Peyer's patch (tissue), 4 donors: ENCODE data around the gene FGR. TPM values are rescaled to one million over a fixed set of nuclear protein-coding genes. Genes with fewer than 3 reads are reported as not detected.

Experiments used
- DNase-seq, 3 donors: peaks; one replicate each; pipeline ENCODE4 v3.0.0-alpha.2; 2017 to 2019
- H3K27ac ChIP-seq, 4 donors: fragments of 200-600 bp; sonication (generic); one replicate each; pipeline ENCODE4 v1.5.1; 2016 to 2019
- H3K27me3 ChIP-seq, 2 donors: fragments of 200-600 bp; sonication (generic); one replicate each; pipeline ENCODE4 v1.5.1; 2019
- H3K36me3 ChIP-seq, 3 donors: fragments of 200-600 bp; sonication (generic); one replicate each; pipeline ENCODE4 v1.5.1; 2016 to 2019
- H3K4me1 ChIP-seq, 4 donors: fragments of 200-600 bp; sonication (generic); one replicate each; pipeline ENCODE4 v1.5.1; 2016 to 2019
- H3K4me3 ChIP-seq, 4 donors: fragments of 200-600 bp; sonication (generic); 1 replicate in 3 of 4; 2 replicates in 1 of 4; pipeline ENCODE4 v1.5.1; 2016 to 2019; ENCODE audit warnings: mild to moderate bottlenecking in 1 of 4
- H3K9me3 ChIP-seq, 4 donors: fragments of 200-600 bp; sonication (generic); one replicate each; pipeline ENCODE4 v1.5.1; 2016 to 2019; ENCODE audit warnings: mild to moderate bottlenecking in 1 of 4
- CTCF ChIP-seq, 6 experiments: fragments of 450-650 bp in 4 of 6; fragments of 200-600 bp in 2 of 6; sonication (generic) in 1 of 6; IDR thresholded peaks; one replicate each; pipeline ENCODE4 v1.5.1; 2017 to 2019; ENCODE audit warnings: antibody characterized with exemption in 6 of 6, mild to moderate bottlenecking in 3 of 6, moderate library complexity in 1 of 6
- POLR2A ChIP-seq, 2 donors: fragments of 450-650 bp; IDR thresholded peaks; one replicate each; pipeline ENCODE4 v1.5.1; 2017; ENCODE audit warnings: antibody characterized with exemption in 2 of 2, mild to moderate bottlenecking in 2 of 2, moderate library complexity in 2 of 2
- total RNA-seq, 4 donors: library from RNA; depleted of rRNA; stranded (reverse); fragments of >200 nt; gene quantifications; one replicate each; pipeline ENCODE4 v1.1.0, GENCODE V29; 2016

FGR gene
- total RNA-seq, 4 donors from 2014 or later, result 1.1 to 38.8 (median 4.7) TPM

- TF ChIP-seq CTCF (IDR thresholded peaks at IDR 0.05) (no peak), POLR2A (IDR thresholded peaks at IDR 0.05) (no peak)
- no peak for DNase-seq
These were observed 22.3 kb downstream of the FGR start for GRCh38 chr1:27612718-27613117.

GRCh38 chr1:27611450-27611849, 23.5 kb downstream of the FGR start:
- Histone ChIP-seq H3K4me1 (peaks cover 0 to 12% (median 8%) of the 10 kb centered on the region in 4 donors), H3K9me3 (no peaks in the 10 kb centered on the region), H3K4me3 (no peak overlapping the region), H3K27ac (no peak overlapping the region), H3K36me3 (no peaks in the 10 kb centered on the region), H3K27me3 (no peaks in the 10 kb centered on the region)
- no peak for DNase-seq
- TF ChIP-seq POLR2A (IDR thresholded peaks at IDR 0.05) (no peak), CTCF (IDR thresholded peaks at IDR 0.05) (no peak)

More at GRCh38 chr1:27612718-27613117, 22.3 kb downstream of the FGR start:
- no peak overlapping the region for H3K27ac ChIP-seq
- no peak overlapping the region for H3K4me3 ChIP-seq
- H3K27me3 ChIP-seq, result no peaks in the 10 kb centered on the region
- H3K4me1 ChIP-seq, result peaks cover 0 to 12% (median 6%) of the 10 kb centered on the region in 4 donors
- no peaks in the 10 kb centered on the region for H3K36me3 ChIP-seq
- H3K9me3 ChIP-seq, result no peaks in the 10 kb centered on the region

GRCh38 chr1:27609618-27610240, 25.3 kb downstream of the FGR start:
- Histone ChIP-seq H3K27ac (peak overlapping the region in 1 of 4 donors; percentile 40), H3K4me1 (peaks cover 0 to 12% (median 8%) of the 10 kb centered on the region in 4 donors), H3K36me3 (no peaks in the 10 kb centered on the region), H3K9me3 (no peaks in the 10 kb centered on the region), H3K27me3 (no peaks in the 10 kb centered on the region), H3K4me3 (no peak overlapping the region)
- TF ChIP-seq CTCF (IDR thresholded peaks at IDR 0.05), result no peak
- TF ChIP-seq POLR2A (IDR thresholded peaks at IDR 0.05), result no peak
- DNase-seq, result no peak

GRCh38 chr1:27609210-27609555, 25.8 kb downstream of the FGR start:
- Histone ChIP-seq H3K4me3 (no peak overlapping the region), H3K27ac (peak overlapping the region in 1 of 4 donors; percentile 40), H3K9me3 (no peaks in the 10 kb centered on the region), H3K36me3 (no peaks in the 10 kb centered on the region), H3K4me1 (peaks cover 0 to 16% (median 8%) of the 10 kb centered on the region in 4 donors), H3K27me3 (no peaks in the 10 kb centered on the region)
- no peak for DNase-seq
- TF ChIP-seq CTCF (IDR thresholded peaks at IDR 0.05) (no peak), POLR2A (IDR thresholded peaks at IDR 0.05) (no peak)

- peaks cover 0 to 21% (median 14%) of the 10 kb centered on the region in 4 donors for H3K4me1 ChIP-seq
These were observed 27.7 kb downstream of the FGR start for GRCh38 chr1:27607239-27607804.

More at GRCh38 chr1:27607239-27607804, 27.7 kb downstream of the FGR start:
- Histone ChIP-seq H3K36me3 (no peaks in the 10 kb centered on the region), H3K4me3 (no peak overlapping the region), H3K9me3 (no peaks in the 10 kb centered on the region), H3K27ac (no peak overlapping the region), H3K27me3 (no peaks in the 10 kb centered on the region)
- no peak for DNase-seq
- TF ChIP-seq POLR2A (IDR thresholded peaks at IDR 0.05), result no peak
- no peak for TF ChIP-seq CTCF (IDR thresholded peaks at IDR 0.05)
